AG04450 (cell line): Measurements from ENCODE around the gene PIBF1. TPM values are rescaled to one million over a fixed set of nuclear protein-coding genes. Genes with fewer than 3 reads are reported as not detected.
"Not testable (repeated sequence)": the region's sequence is repeated elsewhere in the genome, so short reads cannot be mapped to it uniquely, and the experiment has no call there.

Source experiments
- CTCF ChIA-PET: fragments of 300-600, 350-600 bp; formaldehyde crosslinking; extraction: SDS; loops from one replicate; lab custom pipeline; 2022; ENCODE audit warnings: antibody characterized with exemption, inconsistent platforms; lab: Charles Lee
- POLR2A ChIA-PET: fragments of 350-600 bp; formaldehyde crosslinking; extraction: SDS; loops from one replicate; lab custom pipeline; 2021; ENCODE audit warnings: antibody characterized with exemption, inconsistent platforms; lab: Yijun Ruan, JAX
- DNase-seq: peaks from one replicate; pipeline ENCODE4 v3.0.0-alpha.2; 2011; ENCODE audit warnings: low read depth, low spot score
- H3K27ac ChIP-seq: one replicate; pipeline ENCODE4 v1.5.1; 2012; ENCODE audit warnings: low read depth, low read length, control low read depth
- H3K27me3 ChIP-seq: one replicate; pipeline ENCODE4 v1.6.0; 2012; ENCODE audit warnings: low read length; ENCODE audit not compliant: control insufficient read depth, insufficient read depth
- H3K4me3 ChIP-seq: 2 replicates; pipeline ENCODE4 v1.5.1; 2011; ENCODE audit warnings: mild to moderate bottlenecking, low read depth, low read length, control low read depth
- H3K9me3 ChIP-seq: 2 replicates; pipeline ENCODE4 v1.5.1; 2012; ENCODE audit warnings: low read length; ENCODE audit not compliant: control insufficient read depth, insufficient read depth
- CTCF ChIP-seq: IDR thresholded peaks from 2 replicates; pipeline ENCODE4 v1.5.1; 2011; ENCODE audit warnings: low read depth, low read length, control low read depth, inconsistent platforms
- polyA plus RNA-seq: library from polyadenylated mRNA; depleted of rRNA; stranded (reverse); fragments of >200 nt; gene quantifications from 2 replicates; pipeline ENCODE4 v1.2.3, GENCODE V29; 2011

Gene PIBF1
- polyA plus RNA-seq, 1 experiment = 11.9 TPM

- ChIA-PET POLR2A (no interaction called here), CTCF (interaction anchor here (0.7 kb wide), 1 partner anchor 132 kb away, joined by 4 read pairs; no protein-coding TSS in a partner anchor)
- no peak overlapping the region for H3K4me3 ChIP-seq
- no peaks in the 10 kb centered on the region for H3K27me3 ChIP-seq
- TF ChIP-seq CTCF = no peak
- DNase-seq = no peak
- H3K27ac ChIP-seq = no peak overlapping the region
- H3K9me3 ChIP-seq = no peaks in the 10 kb centered on the region
Measured at GRCh38 chr13:72931311-72931710, 149.4 kb downstream of the PIBF1 start.

GRCh38 chr13:72932250-72932649 lies 150.3 kb downstream of the PIBF1 start:
- DNase-seq = no peak
- H3K27me3 ChIP-seq = no peaks in the 10 kb centered on the region
- TF ChIP-seq CTCF = no peak
- ChIA-PET POLR2A (no interaction called here), CTCF (no interaction called here)
- no peak overlapping the region for H3K27ac ChIP-seq
- no peaks in the 10 kb centered on the region for H3K9me3 ChIP-seq
- no peak overlapping the region for H3K4me3 ChIP-seq

GRCh38 chr13:72946267-72946666 lies 164.3 kb downstream of the PIBF1 start:
- DNase-seq, POLR2A ChIA-PET, CTCF ChIA-PET, H3K4me3 ChIP-seq, H3K27me3 ChIP-seq, H3K27ac ChIP-seq, H3K9me3 ChIP-seq: not testable (repeated sequence)

GRCh38 chr13:72952529-72953141 lies 170.7 kb downstream of the PIBF1 start:
- Histone ChIP-seq H3K9me3 (no peaks in the 10 kb centered on the region), H3K27me3 (no peaks in the 10 kb centered on the region), H3K27ac (no peak overlapping the region), H3K4me3 (no peak overlapping the region)
- ChIA-PET POLR2A (no interaction called here), CTCF (interaction anchor here (0.6 to 0.7 kb wide), 5 partner anchors 41 to 1319 kb away, joined by 3 to 8 read pairs (median 3); no protein-coding TSS in a partner anchor)
- no peak for TF ChIP-seq CTCF
- DNase-seq = no peak

GRCh38 chr13:72953391-72953965 lies 171.5 kb downstream of the PIBF1 start:
- TF ChIP-seq CTCF = no peak
- no peak overlapping the region for H3K4me3 ChIP-seq
- CTCF ChIA-PET = no interaction called here
- DNase-seq = no peak
- H3K9me3 ChIP-seq = no peaks in the 10 kb centered on the region
- H3K27ac ChIP-seq = no peak overlapping the region
- H3K27me3 ChIP-seq = no peaks in the 10 kb centered on the region
- POLR2A ChIA-PET = interaction anchor here (0.6 kb wide), 1 partner anchor 43 kb away, joined by 6 read pairs; no protein-coding TSS in a partner anchor
